Left ventricle myocardium superior (tissue), 1 donor: Measurements from ENCODE around the gene INTS7. TPM values are rescaled to one million over a fixed set of nuclear protein-coding genes. Genes with fewer than 3 reads are reported as not detected.
"Not testable (repeated sequence)": the region's sequence is repeated elsewhere in the genome, so short reads cannot be mapped to it uniquely, and the experiment has no call there.

Experiments used
- ATAC-seq: fragments of 200-7000 bp; cut with Tn5 transposase; one replicate; pipeline ENCODE4 v1.9.1; 2020; ENCODE audit warnings: mild to moderate bottlenecking, moderate library complexity
- DNase-seq: peaks from one replicate; pipeline ENCODE4 v3.0.0-alpha.2; 2020
- intact Hi-C: fragments of 100-400 bp; cut with micrococcal nuclease; formaldehyde crosslinking; loops from one replicate; pipeline ENCODE4 v1.11.0; 2022
- total RNA-seq: library from RNA; stranded (reverse); fragmentation: NEBNext Ultra II Directional; extraction: Animal tissue kit (Norgen Biotek cat#: 25700); gene quantifications from one replicate; pipeline ENCODE4 v1.2.1, GENCODE V29; 2021
- donor health status: DM: no; HTN: yes; CAD: no; lungs with severe emphysema.

Gene INTS7
- total RNA-seq, 1 donor from 2014 or later = 10.9 TPM

GRCh38 chr1:211947396-211948295, 87.7 kb downstream of the INTS7 start:
- DNase-seq (no peak), ATAC-seq (no peak)
- intact Hi-C loops = loop anchor here (10.0 kb wide), 1 partner anchor 273 kb away; the partner anchor contains the start of gene NEK2

DNA sequence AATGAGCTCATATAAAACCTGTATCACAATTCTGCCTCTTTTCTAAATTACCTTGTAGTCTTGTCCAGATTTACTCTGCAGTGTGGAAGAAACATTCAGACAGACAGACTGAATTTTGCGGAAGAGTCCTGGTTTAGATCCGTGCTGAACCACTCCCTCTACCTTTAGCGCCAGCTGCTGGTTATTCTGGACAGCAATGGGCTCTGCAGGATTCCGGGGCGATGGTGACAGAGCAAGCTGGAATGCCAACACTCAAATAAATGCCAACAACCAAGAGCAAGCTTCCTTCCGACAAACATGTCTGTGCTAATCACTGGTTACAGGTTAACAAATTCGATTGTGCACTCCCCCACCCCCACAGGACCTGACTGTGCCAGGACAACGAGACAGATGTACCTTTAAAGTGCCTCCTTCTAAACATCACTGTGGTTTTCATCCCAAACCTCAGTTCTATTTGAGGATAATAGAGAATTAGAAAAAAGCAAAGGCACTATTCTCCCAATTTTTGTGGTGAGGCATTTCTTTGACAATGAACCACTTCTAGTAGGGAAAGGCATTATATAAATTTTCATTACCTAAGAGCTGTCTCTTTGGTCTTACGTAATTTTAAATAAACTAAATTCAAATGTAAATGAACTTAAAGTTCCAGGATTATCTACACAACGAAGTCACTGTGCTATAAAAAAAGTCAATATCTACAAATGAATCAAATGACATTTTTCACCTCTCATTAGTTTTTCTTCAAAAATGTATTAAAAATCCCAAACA, 90.4 kb downstream of the INTS7 start:
- peak; percentile 77 for ATAC-seq
- no peak for DNase-seq
- intact Hi-C loops = loop anchor here (10.0 kb wide), 1 partner anchor 270 kb away; the partner anchor contains the start of gene NEK2

- no peak for ATAC-seq
- no peak for DNase-seq
- intact Hi-C loops = loop anchor here (10.0 kb wide), 1 partner anchor 268 kb away; the partner anchor contains the start of gene NEK2
Observed at GRCh38 chr1:211942583-211942982, 92.8 kb downstream of the INTS7 start.

DNA sequence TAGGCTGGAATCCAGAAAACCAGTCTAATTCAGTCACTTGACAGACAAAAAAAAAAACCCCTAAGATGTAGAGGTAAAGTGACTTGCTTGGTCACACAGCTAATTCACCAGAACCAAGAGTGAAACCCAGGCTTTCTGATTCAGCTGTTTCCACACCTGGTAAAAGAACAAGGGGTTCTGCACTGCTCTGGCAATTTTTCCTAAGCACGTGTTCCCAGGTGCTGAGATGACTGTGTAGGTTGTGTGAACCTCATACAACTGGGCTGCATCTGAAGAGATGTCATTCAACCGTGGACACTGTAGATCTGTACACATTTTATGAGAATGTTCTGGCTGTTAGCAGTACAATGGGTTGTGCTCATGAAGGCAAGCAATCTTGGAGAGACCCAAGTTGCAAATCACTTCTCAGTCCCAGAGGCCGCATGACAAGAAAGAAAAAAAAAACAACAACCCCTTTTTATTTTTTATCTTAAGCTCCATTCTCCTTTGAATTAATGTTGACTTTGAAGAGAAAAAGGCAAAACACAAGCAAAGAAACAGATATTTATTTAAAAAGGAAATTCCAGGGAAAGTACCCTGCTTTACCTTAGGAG, 95.4 kb downstream of the INTS7 start:
- intact Hi-C loops = loop anchor here (10.0 kb wide), 1 partner anchor 265 kb away; the partner anchor contains the start of gene NEK2
- no peak for DNase-seq
- no peak for ATAC-seq

GRCh38 chr1:211938561-211938997, 96.8 kb downstream of the INTS7 start:
- ATAC-seq (no peak), DNase-seq (no peak)
- intact Hi-C loops = no loop called here

DNA sequence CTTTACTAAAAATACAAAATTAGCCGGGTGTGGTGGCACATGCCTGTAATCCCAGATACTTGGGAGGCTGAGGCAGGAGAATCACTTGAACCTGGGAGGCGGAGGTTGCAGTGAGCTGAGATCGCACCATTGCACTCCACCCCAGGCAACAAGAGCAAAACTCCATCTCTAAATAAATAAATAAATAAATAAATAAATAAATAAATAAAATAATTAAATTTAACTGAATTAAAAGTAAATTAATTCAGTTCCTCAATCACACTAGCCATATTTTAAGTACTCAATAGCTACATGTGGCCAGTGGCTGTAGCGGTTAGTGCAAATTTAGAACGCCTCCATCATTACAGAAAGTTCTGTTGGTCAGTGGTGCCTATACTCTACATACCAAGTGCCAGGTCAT, 97.9 kb downstream of the INTS7 start:
- ATAC-seq, intact Hi-C loops, DNase-seq: not testable (repeated sequence)

- intact Hi-C loops = no loop called here
- no peak for DNase-seq
- no peak for ATAC-seq
Observed at GRCh38 chr1:211935448-211935970, 99.8 kb downstream of the INTS7 start.

GRCh38 chr1:211933946-211934714, 101.2 kb downstream of the INTS7 start:
- no peak for DNase-seq
- no peak for ATAC-seq
- intact Hi-C loops = no loop called here

- no peak for DNase-seq
- intact Hi-C loops = no loop called here
- ATAC-seq = no peak
Observed at GRCh38 chr1:211932933-211933254, 102.5 kb downstream of the INTS7 start.

DNA sequence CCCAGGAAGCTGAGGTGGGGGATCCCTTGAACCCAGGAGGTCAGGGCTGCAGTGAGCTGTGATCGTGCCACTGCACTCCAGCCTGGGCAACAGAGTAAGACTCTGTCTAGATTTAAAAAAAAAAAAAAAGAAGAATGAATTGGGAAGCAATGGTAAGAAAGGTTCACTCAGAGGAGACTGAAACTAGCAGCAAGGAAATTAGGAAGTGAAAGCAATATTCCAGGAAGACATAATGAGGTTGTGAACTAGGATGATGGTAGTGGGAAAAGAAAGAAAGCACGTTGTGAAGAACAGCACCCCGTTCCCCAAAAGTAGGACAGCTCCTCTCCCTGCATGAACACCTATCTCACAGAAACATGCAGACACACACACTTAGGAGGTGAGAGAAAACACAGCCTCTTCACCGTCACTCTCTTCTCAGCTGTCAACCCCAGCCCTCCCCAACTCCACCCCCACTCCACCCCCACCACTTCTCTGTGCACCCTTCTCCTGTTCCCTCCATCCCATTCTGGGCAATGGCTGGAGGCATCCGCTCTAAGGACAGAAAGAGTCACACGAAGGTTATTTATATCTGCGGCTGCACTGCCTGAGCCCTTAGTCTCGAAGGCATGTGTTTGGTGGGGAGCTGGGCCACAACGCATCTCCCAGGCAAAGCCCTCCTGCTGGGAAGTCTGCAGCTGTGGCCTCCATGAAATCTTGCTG, 103.0 kb downstream of the INTS7 start:
- no peak for DNase-seq
- intact Hi-C loops = no loop called here
- ATAC-seq = peak; percentile 61

DNA sequence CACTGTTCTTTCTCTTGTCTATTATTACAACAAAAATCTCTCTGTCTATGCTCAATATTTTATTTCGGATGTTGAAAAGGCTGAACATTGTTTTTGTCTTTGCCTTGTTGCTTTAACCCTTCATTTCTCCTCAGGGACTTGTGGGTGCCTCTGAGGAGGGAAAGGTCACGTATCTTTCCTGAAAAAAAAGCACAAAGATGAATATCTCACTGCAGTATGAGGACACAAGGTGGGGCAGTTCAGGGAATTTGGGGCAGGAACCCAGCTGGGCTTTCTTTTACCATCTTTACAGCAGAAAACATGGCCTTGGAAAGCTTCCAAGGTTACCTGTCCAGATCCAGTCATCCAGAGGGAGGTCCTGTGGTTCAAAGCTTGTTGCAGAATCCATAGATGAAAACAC, 105.7 kb downstream of the INTS7 start:
- ATAC-seq (no peak), DNase-seq (no peak)
- intact Hi-C loops = no loop called here

DNA sequence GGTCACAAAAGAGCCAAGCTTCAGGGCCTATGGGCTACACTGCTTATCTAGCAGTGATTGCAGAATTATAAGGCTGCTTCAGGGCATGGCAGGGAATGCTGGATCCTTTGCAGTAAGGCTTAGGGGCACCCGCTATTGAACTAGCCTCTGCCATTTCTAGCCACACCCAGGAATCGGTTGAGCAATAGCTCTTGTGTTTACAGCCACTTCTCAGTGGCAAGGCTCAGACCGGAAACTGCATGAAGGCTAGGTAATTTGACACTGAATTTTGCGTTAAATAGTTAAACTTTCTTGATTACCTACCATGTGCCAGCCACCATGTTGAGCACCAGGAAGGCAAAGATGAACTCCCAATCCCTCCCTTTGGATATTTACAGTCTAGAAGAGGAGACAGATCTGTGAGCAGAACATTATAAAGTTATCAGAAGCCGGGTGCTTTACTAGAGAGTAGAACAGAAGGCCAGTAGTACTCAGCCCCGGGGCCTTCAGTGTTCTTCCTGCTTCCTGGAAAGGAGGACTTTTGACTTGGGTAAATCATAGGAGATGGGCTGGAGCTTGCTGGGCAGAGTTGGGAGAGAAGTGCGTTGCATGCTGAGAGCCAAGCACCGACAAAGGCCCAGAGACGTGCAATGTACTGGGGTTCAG, 106.2 kb downstream of the INTS7 start:
- intact Hi-C loops = no loop called here
- DNase-seq (no peak), ATAC-seq (no peak)

- ATAC-seq (no peak), DNase-seq (no peak)
- intact Hi-C loops = no loop called here
Observed at GRCh38 chr1:211928290-211928801, 107.0 kb downstream of the INTS7 start.

GRCh38 chr1:211925016-211925415, 110.3 kb downstream of the INTS7 start:
- DNase-seq (no peak), ATAC-seq (no peak)
- intact Hi-C loops = no loop called here

- DNase-seq = no peak
- intact Hi-C loops = no loop called here
Observed at GRCh38 chr1:211924256-211924655, 111.1 kb downstream of the INTS7 start.

DNA sequence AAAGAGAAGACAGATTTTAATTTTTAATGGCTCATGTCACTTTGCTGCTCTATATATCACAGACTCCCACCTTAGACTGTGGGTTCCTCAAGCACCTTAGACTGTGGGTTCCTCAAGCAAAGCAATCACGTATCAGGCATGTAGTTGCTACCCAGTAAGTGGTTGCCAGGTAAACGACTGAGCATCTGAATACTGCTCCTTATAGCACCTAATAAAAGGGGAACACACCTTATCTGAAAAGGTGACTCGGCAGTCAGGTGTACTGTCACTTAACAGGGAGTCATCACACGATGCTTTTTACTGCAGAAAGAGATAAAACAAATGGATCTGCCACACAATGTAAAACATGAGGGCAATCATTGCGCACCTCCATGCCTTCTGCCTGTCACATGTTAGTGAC, 112.3 kb downstream of the INTS7 start:
- DNase-seq (no peak), ATAC-seq (no peak)
- intact Hi-C loops = no loop called here

More at GRCh38 chr1:211924256-211924655, 111.1 kb downstream of the INTS7 start:
- ATAC-seq = no peak

DNA sequence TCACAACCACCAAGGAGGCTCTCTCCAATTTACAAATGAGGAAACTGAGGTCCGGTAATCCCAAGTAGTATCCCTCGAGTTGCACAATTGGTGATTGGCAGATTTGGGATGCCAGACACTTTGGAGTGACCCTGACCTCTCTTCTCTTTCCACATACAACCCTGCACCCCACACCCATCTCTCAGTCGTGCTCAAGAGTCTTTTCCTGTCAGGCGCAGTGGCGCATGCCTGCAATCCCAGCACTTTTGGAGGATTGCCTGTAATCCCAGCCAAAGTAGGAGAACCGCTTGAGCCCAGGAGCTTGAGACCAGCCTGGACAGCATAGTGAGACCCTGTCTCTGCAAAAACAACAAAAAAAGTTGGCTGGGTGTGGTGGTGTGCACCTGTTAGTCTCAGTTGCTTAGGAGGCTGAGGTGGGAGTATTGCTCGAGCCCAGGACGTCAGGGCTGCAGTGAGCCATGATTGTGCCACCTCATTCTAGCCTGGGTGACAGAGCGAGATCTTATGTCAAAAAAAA, 113.7 kb downstream of the INTS7 start:
- DNase-seq = no peak
- no peak for ATAC-seq
- intact Hi-C loops = no loop called here
